Lung (tissue), 12 donors: ENCODE measurements around the gene TAPBPL. TPM values are rescaled to one million over a fixed set of nuclear protein-coding genes. Genes with fewer than 3 reads are reported as not detected.
A peak's percentile ranks its signal among the peaks of the same experiment; 100 is the strongest.
"Not testable (repeated sequence)": the region's sequence is repeated elsewhere in the genome, so short reads cannot be mapped to it uniquely, and the experiment has no call there.

Experiments
- ATAC-seq: fragments of 200-7000 bp; cut with Tn5 transposase; one replicate; pipeline ENCODE4 v1.9.1; 2020; ENCODE audit warnings: moderate number of reproducible peaks; ENCODE audit not compliant: insufficient read depth, low FRiP score
- DNase-seq, 3 donors: peaks; one replicate each; pipeline ENCODE4 v3.0.0-alpha.2; 2013 to 2017
- H3K27ac ChIP-seq, 2 donors: one replicate each; pipeline ENCODE4 v1.5.1; 2013; ENCODE audit warnings: mild to moderate bottlenecking in 2 of 2, moderate library complexity in 2 of 2, control low read depth in 1 of 2, inconsistent platforms in 1 of 2, low read depth in 1 of 2, low read length in 1 of 2
- H3K27me3 ChIP-seq, 3 donors: one replicate each; pipeline ENCODE4 v1.5.1; 2013; ENCODE audit warnings: low read length in 2 of 3; ENCODE audit not compliant: control insufficient read depth in 3 of 3, insufficient read depth in 3 of 3
- H3K36me3 ChIP-seq, 4 donors: one replicate each; pipeline ENCODE4 v1.5.1; 2013; ENCODE audit warnings: low read length in 4 of 4, mild to moderate bottlenecking in 1 of 4, moderate library complexity in 1 of 4; ENCODE audit not compliant: control insufficient read depth in 4 of 4, insufficient read depth in 4 of 4
- H3K4me1 ChIP-seq, 5 donors: one replicate each; pipeline ENCODE4 v1.5.1; 2013; ENCODE audit warnings: low read length in 5 of 5, mild to moderate bottlenecking in 2 of 5, moderate library complexity in 1 of 5; ENCODE audit not compliant: control insufficient read depth in 5 of 5, insufficient read depth in 5 of 5
- H3K4me3 ChIP-seq: one replicate; pipeline ENCODE4 v1.5.1; 2013; ENCODE audit warnings: mild to moderate bottlenecking, control low read depth, moderate library complexity
- H3K9ac ChIP-seq, 2 donors: one replicate each; pipeline ENCODE4 v1.5.1; 2013; ENCODE audit warnings: low read length in 2 of 2, control low read depth in 1 of 2; ENCODE audit not compliant: insufficient read depth in 1 of 2
- H3K9me3 ChIP-seq, 4 donors: one replicate each; pipeline ENCODE4 v1.5.1; 2013; ENCODE audit warnings: low read length in 3 of 4, mild to moderate bottlenecking in 1 of 4, moderate library complexity in 1 of 4; ENCODE audit not compliant: control insufficient read depth in 4 of 4, insufficient read depth in 3 of 4
- CTCF ChIP-seq: IDR thresholded peaks from 2 replicates; pipeline ENCODE4 v1.5.1; 2012; ENCODE audit warnings: mild to moderate bottlenecking; ENCODE audit errors: control extremely low read depth, extremely low read depth
- WGBS, 2 donors: extraction: QIAGEN DNeasy Blood & Tissue Kit; methylation state at CpG; one replicate each; pipeline ENCODE4 v1.1.7; 2013; 5-methylcytosine and 5-hydroxymethylcytosine counted together
- polyA plus RNA-seq, 2 donors: library from polyadenylated mRNA; stranded (reverse); fragments of 200-250 nt; gene quantifications; one replicate each; pipeline ENCODE4 v1.2.1, GENCODE V29; 2013
- total RNA-seq, 2 donors: library from RNA; depleted of rRNA in 1 of 2; stranded (reverse); fragments of >200 nt in 1 of 2; gene quantifications; one replicate each; pipeline ENCODE4 v1.2.1, GENCODE V29; 2014 to 2021
- donor health status: control.
- donor health status: control.
- donor health status: Bipolar disorder and iron deficiency.
- donor health status: healthy.
- donor health status: DM: yes; HTN: yes; CAD: no.

TAPBPL gene
- total and polyA plus RNA-seq, 4 donors = 11.2 to 28.2 (median 27.1) TPM

- DNase-seq (no peak), ATAC-seq (no peak)
- WGBS, 2 donors = 41 to 78% methylated on average over 1 of the region's 1 CpG
- no peaks in the 10 kb centered on the region for H3K9me3 ChIP-seq
- peaks cover 4 to 12% (median 5%) of the 10 kb centered on the region in 5 donors for H3K4me1 ChIP-seq
- TF ChIP-seq CTCF = no peak
- no peak overlapping the region for H3K4me3 ChIP-seq
- H3K36me3 ChIP-seq = no peaks in the 10 kb centered on the region
- H3K9ac ChIP-seq = no peak overlapping the region
- no peaks in the 10 kb centered on the region for H3K27me3 ChIP-seq
- no peak overlapping the region for H3K27ac ChIP-seq
Observed at GRCh38 chr12:6471989-6472360, 20.1 kb downstream of the TAPBPL start.

GRCh38 chr12:6472491-6472890 lies 20.6 kb downstream of the TAPBPL start:
- Histone ChIP-seq H3K9me3 (no peaks in the 10 kb centered on the region), H3K4me1 (peaks cover 4 to 12% (median 5%) of the 10 kb centered on the region in 5 donors), H3K9ac (no peak overlapping the region), H3K36me3 (no peaks in the 10 kb centered on the region), H3K27ac (no peak overlapping the region), H3K4me3 (no peak overlapping the region), H3K27me3 (no peaks in the 10 kb centered on the region)
- WGBS, 2 donors = 85 to 90% methylated on average over 11 of the region's 11 CpGs
- TF ChIP-seq CTCF = no peak
- no peak for DNase-seq
- ATAC-seq = no peak

GRCh38 chr12:6475233-6475975 lies 23.6 kb downstream of the TAPBPL start:
- not testable (repeated sequence) for H3K9me3 ChIP-seq, H3K36me3 ChIP-seq, H3K4me1 ChIP-seq, H3K27me3 ChIP-seq, H3K9ac ChIP-seq, DNase-seq, H3K27ac ChIP-seq, ATAC-seq, H3K4me3 ChIP-seq
- 92 to 95% methylated on average over 34 to 45 of the region's 48 CpGs for WGBS, 2 donors

GRCh38 chr12:6476489-6476888 lies 24.6 kb downstream of the TAPBPL start:
- no peak for ATAC-seq
- Histone ChIP-seq H3K4me3 (no peak overlapping the region), H3K4me1 (no peaks in the 10 kb centered on the region), H3K27me3 (no peaks in the 10 kb centered on the region), H3K9me3 (no peaks in the 10 kb centered on the region), H3K36me3 (no peaks in the 10 kb centered on the region), H3K9ac (no peak overlapping the region), H3K27ac (no peak overlapping the region)
- no peak for TF ChIP-seq CTCF
- peak in 1 of 3 donors; percentile 26 for DNase-seq
- 50 to 76% methylated on average over 3 of the region's 3 CpGs for WGBS, 2 donors

- H3K27me3 ChIP-seq, H3K36me3 ChIP-seq, ATAC-seq, DNase-seq, H3K4me3 ChIP-seq, H3K4me1 ChIP-seq, H3K9ac ChIP-seq, H3K9me3 ChIP-seq, H3K27ac ChIP-seq: not testable (repeated sequence)
- 95 to 97% methylated on average over 35 to 37 of the region's 37 CpGs for WGBS, 2 donors
Observed at GRCh38 chr12:6477601-6478377, 25.9 kb downstream of the TAPBPL start.
